Measurements from ENCODE around the gene TAB2.

The TAB2 gene

DNA sequence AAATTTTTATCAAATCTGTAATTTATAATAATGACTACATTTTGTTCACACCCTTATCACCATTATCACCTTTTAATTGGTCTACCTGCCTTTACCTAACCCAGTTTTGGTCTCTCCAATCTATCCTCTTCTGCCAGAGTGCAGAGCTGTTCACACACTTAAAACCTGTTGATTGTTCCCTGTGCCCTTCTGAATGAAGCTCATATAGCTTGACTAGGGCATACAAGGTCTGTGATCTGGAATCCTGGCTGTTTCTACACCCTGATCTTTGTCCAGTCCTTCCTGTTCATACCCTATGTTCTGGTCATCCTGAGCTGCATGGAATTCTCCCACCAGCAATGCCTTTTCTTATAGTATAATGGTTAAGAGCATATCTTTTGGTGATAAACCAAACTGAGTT is 53.6 kb downstream of the TAB2 start:
- DNase-seq (ENCODE audit: low spot score): no peak

DNA sequence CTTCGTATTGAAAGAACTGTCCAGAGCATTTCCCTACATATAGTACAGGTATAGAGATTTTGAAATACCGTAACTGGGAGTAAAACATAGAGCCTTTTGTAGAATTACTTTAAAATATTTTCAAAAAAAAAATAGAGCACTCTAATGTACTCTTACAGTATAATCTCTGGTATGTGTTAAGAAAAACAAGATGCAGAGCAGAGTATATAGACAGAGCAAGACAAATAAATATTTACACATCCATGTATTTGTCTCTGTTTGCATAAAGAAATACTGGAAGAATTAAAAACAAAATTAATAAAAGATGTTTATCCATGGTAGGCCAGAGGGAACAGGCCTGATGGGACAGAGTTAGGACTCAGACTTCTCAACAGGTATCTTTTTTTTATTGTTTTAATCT is 54.5 kb downstream of the TAB2 start:
- no peak for DNase-seq (ENCODE audit: low spot score)

DNA sequence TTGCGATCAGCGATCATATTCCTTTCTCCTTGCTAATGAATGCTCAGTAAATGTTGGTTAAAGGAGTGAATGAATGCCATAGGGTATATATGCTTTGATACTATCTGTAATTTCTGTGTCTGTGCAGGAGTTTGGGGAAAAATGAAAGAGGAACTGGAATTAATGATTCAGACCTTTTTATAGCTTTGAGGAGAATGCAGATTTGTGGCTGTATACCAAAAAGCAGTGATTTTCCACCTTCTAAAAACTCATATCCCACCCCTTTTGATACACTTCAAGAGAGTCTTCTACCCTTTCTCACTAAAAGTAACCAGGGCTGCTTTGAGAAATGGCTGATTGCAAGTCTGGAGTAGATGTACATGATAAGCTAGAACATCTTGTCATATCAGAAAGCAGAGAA is 56.0 kb downstream of the TAB2 start:
- DNase-seq (ENCODE audit: low spot score): no peak

DNA sequence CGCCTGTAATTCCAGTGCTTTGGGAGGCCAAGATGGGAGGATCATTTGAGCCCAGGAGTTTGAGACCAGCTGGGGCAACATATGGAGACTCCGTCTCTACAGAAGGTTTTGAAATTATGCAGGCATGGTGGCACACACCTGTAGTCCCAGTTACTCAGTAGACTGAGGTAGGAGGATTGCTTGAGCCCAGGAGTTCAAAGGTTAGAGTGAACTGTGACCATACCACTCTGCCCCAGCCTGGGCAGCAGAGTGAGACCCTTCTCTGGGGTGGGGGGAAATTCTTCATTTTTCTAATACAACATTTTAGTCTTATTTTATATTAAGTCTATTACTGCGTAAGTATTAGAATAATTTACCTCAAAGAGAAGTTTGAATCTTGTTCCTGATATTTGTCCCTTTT is 62.5 kb downstream of the TAB2 start:
- no peak for DNase-seq (ENCODE audit: low spot score)

DNA sequence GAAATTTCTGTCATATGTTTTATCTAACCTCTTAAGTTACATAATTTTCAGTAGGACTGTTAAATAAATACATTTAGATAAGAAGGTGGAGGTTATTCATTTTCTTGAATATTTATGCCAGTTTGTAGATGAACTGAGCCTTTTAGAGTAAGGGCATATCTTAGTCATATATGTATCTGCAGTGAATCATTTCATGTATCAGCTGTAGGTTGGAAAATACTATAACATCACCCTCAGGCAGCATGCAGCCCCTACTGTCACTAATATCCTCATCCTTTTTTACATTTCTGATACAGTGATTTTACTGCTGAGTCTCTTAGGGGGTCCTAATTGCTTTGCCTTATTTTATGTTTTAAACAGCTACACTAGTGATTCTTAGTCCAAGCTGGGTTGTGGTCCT is 63.0 kb downstream of the TAB2 start:
- no peak for DNase-seq (ENCODE audit: low spot score)

DNA sequence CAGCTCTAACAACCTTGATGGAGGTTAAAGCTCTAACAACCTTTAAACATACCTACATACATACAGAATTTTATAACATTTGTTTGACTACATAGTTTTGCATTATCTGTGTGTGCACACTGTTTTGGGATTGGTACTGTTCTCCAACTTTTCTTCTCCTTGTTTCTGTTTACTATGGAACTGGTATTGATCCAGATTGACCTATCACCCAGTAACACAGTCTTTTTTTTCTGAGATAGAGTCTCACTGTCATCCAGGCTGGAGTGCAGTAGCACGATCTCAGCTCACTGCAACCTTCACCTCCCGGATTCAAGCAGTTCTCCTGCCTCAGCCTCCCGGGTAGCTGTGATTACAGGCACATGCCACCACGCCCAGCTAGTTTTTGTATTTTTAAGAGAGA is 65.9 kb downstream of the TAB2 start:
- no peak for DNase-seq (ENCODE audit: low spot score)

DNA sequence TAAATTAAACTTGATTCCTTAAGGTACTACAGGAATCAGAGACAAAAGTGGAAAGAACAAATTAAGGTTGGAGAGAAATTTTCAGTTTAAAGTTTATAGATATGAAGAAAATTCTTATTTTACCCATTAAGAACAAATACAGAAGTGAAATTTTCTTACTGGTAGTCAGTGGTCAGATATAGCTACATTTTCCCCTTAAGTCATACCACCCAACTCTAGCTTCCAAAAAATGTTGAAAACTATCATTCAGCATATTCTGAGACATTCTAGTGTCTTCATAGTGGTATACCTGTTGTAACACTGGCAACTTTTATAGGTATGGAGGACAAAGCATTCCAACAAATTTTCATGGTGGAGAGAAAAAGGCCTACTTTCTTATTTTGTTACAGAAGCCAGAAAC is 67.0 kb downstream of the TAB2 start:
- no peak for DNase-seq (ENCODE audit: low spot score)

DNA sequence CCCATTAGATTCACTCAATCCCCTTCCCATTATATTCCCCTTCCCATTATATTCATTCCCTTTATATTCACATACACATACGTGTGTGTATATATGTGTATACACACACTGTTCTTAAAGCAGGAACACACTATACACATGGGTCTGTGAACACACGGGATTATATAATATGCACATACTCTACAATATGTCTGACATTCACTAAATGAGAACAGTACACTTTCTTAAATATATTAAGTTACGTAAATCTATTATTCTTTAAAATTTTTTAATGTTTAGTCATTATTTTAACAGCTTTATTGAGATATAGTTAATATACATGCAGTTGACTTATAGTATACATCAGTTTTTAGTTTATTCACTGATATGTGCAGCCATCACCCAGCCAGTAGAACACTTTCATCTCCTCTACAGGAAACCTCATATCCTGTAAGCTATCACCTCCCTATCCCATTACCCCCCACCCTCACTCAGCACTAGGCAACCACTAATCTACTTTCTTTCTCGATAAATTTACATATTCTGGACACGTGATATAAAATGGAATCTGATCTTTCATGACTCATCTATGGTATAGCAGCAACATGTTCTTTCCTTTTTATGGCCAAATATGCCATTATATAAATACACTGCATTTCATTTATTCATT is 68.6 kb downstream of the TAB2 start:
- DNase-seq (ENCODE audit: low spot score): no peak

DNA sequence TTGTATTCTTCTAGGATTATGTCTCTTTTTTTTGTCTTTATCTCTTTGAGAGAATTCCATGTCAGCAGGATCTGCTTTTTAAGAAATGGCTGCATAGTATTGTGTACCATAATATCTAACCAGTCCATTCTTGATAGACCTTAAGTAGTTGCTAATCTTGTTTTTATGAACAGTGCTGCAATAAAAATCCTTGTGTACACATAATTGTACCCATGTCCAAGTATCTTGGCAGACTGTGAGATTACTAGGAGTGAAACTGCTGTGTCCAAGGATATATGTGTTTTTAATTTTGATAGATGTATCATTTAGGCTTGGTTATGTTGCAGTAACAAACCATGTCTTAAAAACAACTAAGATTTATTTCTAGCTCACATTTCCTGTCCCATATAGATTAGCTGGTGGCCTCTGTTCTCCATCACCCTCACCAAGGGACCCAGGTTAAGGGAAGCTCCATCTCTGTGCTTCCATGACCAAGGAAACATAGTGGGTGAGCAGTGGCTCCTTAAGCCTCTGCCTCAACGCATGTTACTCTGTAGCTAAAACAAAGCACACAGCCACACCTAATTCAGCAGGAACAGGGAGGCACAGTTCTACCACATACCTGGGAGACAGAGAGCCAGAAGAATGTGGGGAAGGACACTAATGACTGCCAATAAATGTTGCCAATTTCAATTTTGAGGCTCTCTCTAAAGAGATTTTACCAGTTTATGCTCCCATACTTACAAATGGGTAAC is 70.4 kb downstream of the TAB2 start:
- no peak for DNase-seq (ENCODE audit: low spot score)

DNA sequence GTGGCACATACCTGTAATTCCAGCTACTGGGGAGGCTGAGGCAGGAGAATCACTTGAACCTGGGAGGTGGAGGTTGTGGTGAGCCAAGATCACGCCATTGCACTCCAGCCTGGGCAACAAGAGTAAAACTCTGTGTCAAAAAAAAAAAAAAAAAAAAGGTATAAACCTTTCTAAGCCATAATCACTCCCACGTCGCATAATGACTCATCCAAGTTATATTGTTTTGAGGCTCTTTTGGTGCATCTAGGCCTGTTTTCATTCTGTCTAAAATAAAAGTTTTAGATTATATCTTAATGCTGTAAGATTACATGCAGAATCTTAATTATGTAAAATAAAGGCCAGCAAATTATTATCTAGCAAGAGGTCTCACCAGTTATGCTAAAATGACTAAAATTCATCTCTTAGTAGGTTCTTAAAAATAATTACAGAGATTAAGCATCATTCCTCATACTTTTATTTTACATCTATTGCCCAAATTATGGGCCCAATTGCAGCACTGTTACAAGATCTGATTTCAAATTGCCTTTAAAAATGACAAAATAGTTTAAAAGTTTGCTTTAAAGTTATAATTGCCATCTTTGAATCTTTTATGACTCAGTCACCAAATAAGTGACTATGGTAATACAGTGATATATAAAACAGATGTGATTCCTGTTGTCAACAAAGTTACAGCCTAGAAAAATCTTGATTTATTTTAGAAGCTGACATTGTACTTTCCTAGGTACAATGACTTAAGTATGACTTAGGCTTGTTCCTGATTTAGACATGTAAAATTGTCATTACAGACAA is 72.2 kb downstream of the TAB2 start:
- peak; percentile 34 for DNase-seq (ENCODE audit: low spot score)

DNA sequence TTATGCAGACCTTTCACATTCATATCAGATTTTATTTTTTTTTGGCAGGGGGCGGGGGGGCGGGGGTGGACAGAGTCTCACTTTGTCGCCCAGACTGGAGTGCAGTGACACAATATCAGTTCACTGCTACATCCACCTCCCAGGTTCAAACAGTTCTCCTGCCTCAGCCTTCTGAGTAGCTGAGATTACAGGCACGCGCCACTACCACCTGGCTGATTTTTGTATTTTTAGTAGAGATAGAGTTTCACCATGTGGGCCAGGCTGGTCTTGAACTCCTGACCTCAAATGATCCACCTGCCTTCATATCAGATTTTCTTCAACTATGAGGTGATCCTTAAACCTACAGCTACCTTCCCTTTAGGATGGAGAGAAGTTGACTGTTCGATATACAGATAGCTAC is 74.6 kb downstream of the TAB2 start:
- DNase-seq (ENCODE audit: low spot score): no peak

DNA sequence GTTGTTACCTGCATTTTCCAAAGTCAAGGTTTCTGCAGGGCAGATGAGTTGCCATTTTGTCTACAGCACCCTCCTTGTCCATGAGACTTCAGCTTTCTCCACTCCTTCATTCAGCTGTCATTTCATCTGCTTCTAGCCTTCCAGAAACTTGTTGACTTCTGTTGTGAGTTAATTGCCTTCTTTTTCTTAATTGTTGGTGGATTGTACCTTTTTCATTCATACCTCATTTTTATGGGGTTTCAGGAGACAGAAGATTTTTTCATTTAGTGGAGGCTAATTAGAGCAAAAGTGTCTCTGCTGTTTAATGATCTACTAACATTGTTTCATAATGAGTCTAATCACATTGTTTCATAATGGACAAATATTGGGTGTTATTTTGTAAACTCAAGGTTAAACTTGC is 75.0 kb downstream of the TAB2 start:
- no peak for DNase-seq (ENCODE audit: low spot score)

DNA sequence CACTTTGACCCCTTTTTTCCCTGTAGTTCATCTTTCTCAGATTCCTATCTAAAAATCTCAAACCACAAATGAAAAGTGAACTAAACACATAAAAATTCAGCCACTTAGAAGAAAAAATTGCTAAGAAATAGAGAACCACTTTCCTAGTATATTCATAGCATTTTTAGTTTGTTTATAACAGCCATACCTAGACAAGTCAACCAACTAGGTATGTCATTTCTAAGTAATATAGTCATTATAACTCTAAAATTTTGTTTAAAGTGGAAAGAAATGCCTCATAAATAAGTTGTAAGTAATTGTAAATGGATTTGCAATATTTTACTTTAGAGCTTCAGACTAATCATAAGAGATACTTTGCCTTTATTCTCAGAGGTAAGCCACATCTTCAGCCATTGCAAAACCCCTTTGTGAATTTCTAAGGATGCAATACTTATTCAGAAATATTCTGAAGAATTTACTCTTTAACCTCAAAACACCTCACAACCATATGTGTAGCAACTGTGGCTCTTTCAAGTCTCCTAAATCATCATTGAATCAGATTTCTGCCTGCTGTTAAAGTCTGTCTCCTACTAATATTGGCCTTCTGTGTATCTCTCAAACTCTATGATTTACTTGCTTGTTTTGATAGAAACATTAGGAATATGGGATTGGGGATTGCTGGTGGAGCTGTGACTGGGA is 75.6 kb downstream of the TAB2 start:
- peak; percentile 46 for DNase-seq (ENCODE audit: low spot score)

DNA sequence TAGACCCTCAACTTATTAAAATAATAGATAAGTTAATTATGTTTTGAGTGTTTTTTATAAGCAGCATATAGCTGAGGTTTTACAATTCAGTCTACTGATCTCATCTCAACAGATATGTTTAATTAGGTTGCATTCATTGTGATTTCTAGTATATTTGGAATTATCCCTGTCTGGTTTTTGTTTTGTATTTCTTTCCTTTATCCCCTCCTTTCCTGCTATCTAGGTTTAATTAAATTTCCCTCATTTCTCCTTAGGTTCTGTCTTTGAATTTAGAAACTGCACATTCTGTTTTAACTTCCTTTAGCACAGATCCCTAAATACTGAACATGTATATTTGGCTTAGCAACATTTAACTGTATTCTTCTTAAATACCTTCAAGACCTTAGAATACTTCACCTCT is 77.7 kb downstream of the TAB2 start:
- no peak for DNase-seq (ENCODE audit: low spot score)

DNA sequence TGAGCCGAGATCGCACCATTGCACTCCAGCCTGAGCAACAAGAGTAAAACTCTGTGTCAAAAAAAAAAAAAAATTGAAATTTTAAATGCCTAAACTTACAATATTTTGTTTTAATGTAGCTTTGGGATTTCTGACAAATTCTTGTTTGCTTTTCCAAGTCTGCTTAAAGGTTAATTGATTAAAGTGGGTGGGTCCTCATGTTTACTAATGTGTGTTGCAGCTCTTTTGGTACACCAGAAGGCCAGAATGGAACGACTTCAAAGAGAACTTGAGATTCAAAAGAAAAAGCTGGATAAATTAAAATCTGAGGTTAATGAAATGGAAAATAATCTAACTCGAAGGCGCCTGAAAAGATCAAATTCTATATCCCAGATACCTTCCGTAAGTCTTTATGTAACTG is 79.9 kb downstream of the TAB2 start:
- DNase-seq (ENCODE audit: low spot score): no peak

DNA sequence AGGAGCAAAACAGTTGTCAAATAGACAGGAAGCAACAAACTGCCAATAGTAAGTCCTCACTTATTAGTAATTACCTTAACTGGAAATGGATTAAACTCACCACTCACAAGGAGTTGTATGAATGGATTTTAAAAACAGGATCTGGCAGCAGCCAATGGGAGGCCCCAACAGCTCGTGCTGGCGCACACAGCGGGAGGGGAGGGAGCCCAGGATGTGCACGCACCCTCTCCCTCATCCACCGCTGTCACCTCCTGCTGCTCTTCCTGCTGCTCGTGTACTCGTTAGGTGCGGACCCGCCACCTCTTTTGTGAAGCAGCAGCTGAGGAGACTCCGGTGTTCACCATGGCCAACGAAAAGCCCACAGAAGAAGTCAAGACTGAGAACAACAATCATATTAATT is 82.5 kb downstream of the TAB2 start, which contains the start of gene SUMO4:
SUMO4 (plus strand) TSS at position 213 of the 400 bp plus-strand sequence; CDS start at position 343, 130 bp downstream.
- DNase-seq (ENCODE audit: low spot score): no peak

DNA sequence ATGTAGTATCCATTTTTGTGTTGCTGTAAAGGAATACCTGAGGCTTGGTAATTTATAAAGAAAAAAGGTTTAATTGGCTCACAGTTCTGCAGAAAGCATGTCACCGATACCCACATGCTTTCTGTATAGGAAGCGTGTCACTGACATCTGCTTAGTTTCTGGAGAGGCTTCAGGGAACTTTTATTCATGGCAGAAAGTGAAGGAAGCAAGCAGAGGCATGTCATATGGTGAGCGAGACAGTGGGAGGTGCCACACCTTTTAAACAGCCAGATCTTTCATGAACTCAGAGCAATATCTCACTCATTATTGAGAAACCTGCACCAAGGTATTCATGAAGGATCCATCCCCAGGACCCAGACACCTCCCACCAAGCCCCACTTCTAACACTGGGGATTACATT is 86.0 kb downstream of the TAB2 start:
- DNase-seq (ENCODE audit: low spot score): no peak

DNA sequence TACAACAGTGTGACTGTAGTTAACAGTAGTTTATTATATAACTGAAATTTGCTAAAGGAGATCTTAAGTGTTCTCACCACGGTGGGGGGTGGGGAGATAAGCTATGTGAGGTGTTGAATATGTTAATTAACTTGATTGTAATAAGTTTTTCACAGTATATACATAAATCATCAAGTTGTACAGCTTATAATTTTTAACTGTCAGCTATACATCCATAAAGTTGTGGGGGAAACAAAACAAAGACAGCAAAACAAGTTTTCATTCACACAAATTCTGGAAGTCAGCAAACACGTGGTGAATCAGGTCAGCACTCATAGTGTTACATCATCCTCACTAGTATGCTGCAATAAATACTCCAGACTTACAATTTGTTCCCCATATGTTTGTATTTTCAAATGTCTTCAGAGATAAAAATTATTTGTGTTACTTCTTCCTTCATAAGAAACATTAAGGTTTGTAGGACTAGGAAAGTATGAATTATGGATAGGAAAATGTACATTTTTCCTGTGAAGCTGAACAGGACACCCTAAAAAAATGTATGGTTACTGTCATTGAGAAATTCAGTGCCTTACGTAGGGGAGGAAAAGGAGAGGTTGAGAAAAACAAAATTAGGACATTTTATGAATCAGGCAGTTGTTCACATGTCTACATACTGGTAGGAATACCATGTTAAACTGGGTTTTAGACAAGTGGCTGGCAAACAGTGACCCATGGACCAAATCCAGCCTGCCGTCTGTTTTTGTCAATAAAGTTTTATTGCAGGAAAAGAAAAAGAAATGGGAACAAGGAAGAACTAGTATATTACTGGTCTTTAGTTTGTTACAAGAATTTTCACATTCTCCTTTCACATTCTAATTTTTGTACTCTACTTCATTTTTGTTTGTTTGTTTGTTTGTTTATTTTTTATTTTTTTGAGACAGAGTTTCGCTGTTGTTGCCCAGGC is 88.6 kb downstream of the TAB2 start:
- DNase-seq (ENCODE audit: low spot score): no peak

DNA sequence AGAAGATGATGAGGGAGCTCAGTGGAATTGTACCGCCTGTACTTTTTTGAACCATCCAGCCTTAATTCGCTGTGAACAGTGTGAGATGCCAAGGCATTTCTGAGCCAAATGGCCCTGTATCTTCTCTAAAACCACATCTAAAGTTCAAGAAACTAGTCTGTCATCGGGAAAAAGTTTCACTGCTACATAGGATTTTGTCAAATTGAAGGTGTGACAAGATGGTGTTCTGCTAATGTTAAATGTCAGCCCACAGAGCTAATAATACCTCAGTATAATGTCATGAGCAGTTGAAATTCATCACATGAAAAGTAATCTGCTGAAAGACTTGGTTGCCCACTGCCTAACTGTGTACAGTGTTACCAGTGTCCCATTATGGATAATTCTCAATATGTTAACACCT is 92.1 kb downstream of the TAB2 start:
- no peak for DNase-seq (ENCODE audit: low spot score)

DNA sequence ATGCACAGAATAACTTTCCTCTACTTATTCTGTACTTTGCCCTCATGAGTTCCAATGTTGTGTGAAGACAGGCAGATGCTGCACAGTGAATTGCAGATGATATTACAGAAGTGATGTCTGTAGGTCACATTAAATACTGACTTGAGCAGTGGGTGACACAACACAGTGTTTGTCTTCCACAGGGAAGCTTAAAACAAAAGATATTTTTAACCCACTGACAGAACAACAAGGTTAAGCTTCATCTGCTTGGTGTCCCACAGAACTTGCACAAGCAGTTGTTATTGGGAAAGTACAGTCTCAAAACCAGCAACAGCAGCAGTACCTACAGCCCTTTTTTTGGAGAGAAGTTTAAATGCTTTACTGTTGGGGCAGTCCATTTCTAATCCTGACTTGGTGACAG is 93.0 kb downstream of the TAB2 start:
- no peak for DNase-seq (ENCODE audit: low spot score)

DNA sequence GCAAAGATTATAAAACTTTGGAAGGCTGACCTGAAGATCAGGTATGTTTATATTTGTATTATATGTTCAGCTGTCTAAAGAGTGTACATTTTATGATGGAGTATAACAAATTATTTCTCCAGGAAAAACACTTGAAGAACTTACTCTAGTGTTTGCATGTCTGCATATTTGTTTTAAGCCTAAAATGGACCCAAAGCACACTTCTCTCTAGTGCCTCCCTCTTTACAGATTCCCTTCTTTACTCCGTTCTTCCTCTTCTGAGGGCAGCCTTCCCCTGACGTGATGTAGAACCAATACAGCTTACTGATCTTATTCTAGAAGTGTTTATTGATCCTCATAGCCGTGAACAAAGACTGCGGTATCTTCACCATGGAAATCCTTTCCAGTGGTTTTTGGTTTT is 96.5 kb downstream of the TAB2 start:
- no peak for DNase-seq (ENCODE audit: low spot score)

Measured in CD4-positive, alpha-beta T cell treated with Interleukin-2 at 100 ng/mL for 4 hours (primary cell).